SU-DHL-6 (cell line): Measurements from ENCODE around the gene TTI1.

ENCODE experiments used
- H2AFZ ChIP-seq: fragments of 200-600 bp; sonication (generic); 2 replicates; pipeline ENCODE4 v1.6.1; 2014; ENCODE audit warnings: low read depth, mild to moderate bottlenecking, moderate library complexity, mixed read lengths, antibody characterized with exemption, low read length; ENCODE audit not compliant: severe bottlenecking
- H3F3A ChIP-seq: fragments of 200-600 bp; shearing (Covaris generic); 2 replicates; pipeline ENCODE4 v1.6.0; 2016; ENCODE audit warnings: antibody characterized with exemption, mild to moderate bottlenecking; ENCODE audit not compliant: insufficient read depth
- H3K27ac ChIP-seq: fragments of 200-600 bp; sonication (generic); 2 replicates; pipeline ENCODE4 v1.5.1; 2016; ENCODE audit warnings: low read depth, mild to moderate bottlenecking, low read length, moderate library complexity, mixed read lengths
- H3K27me3 ChIP-seq: fragments of 200-600 bp; sonication (generic), shearing (Covaris generic); 2 replicates; pipeline ENCODE4 v1.6.0; 2014; ENCODE audit warnings: mild to moderate bottlenecking, low read length
- H3K36me3 ChIP-seq: fragments of 200-600 bp; sonication (generic); 2 replicates; pipeline ENCODE4 v1.6.1; 2014; ENCODE audit warnings: mild to moderate bottlenecking, low read length, mixed read lengths
- H3K4me2 ChIP-seq: fragments of 300-600, 200-600 bp; shearing (Covaris generic), sonication (generic); 2 replicates; pipeline ENCODE4 v1.6.0; 2014; ENCODE audit warnings: low read length, low read depth, mild to moderate bottlenecking; ENCODE audit not compliant: poor library complexity, severe bottlenecking
- H3K4me3 ChIP-seq: fragments of 200-600 bp; sonication (generic); 2 replicates; pipeline ENCODE4 v1.5.1; 2014; ENCODE audit warnings: antibody characterized with exemption, low read length, mild to moderate bottlenecking, mixed read lengths; ENCODE audit not compliant: insufficient read depth, poor library complexity, severe bottlenecking
- H3K79me2 ChIP-seq: fragments of 200-600 bp; sonication (generic); 2 replicates; pipeline ENCODE4 v1.6.1; 2014; ENCODE audit warnings: mild to moderate bottlenecking, low read length, moderate library complexity; ENCODE audit not compliant: insufficient read depth
- H3K9ac ChIP-seq: fragments of 200-600 bp; sonication (generic); 2 replicates; pipeline ENCODE4 v1.7.0; 2014; ENCODE audit warnings: mild to moderate bottlenecking, low read length
- H3K9me2 ChIP-seq: fragments of 200-600 bp; sonication (generic); replicated peaks from 2 replicates; pipeline ENCODE4 v1.6.1; 2014; ENCODE audit warnings: low read length; ENCODE audit not compliant: insufficient read depth
- H3K9me3 ChIP-seq: fragments of 200-600 bp; sonication (generic); 2 replicates; pipeline ENCODE4 v1.6.1; 2014; ENCODE audit warnings: low read length, mixed read lengths; ENCODE audit not compliant: insufficient read depth
- H4K20me1 ChIP-seq: fragments of 200-600 bp; sonication (generic); 2 replicates; pipeline ENCODE4 v1.6.1; 2014; ENCODE audit warnings: low read depth, mild to moderate bottlenecking, antibody characterized with exemption, low read length, moderate library complexity, mixed read lengths
- CTCF ChIP-seq: fragments of 200-600 bp; sonication (generic); IDR thresholded peaks from one replicate; pipeline ENCODE4 v1.5.1; 2017; ENCODE audit warnings: antibody characterized with exemption, mild to moderate bottlenecking, low read length, moderate library complexity; ENCODE audit not compliant: insufficient read depth, poor library complexity, severe bottlenecking
- EZH2phosphoT487 ChIP-seq: fragments of 200-600 bp; sonication (generic), shearing (Covaris generic); conservative IDR thresholded peaks from 2 replicates; pipeline ENCODE4 v1.6.1; 2018; ENCODE audit warnings: mild to moderate bottlenecking, antibody characterized with exemption, low read length, moderate library complexity, mixed read lengths

TTI1 gene

GRCh38 chr20:38079353-38079752 lies 46.1 kb upstream of the TTI1 start:
- H3K27me3 ChIP-seq, result no peaks in the 10 kb centered on the region
- no peak overlapping the region for H3K27ac ChIP-seq
- TF ChIP-seq CTCF (no peak), EZH2phosphoT487 (no peak)
- H3K9me2 ChIP-seq, result no peaks in the 10 kb centered on the region
- no peak overlapping the region for H2AFZ ChIP-seq
- no peaks in the 10 kb centered on the region for H3F3A ChIP-seq
- H3K4me3 ChIP-seq, result no peak overlapping the region
- H3K4me2 ChIP-seq, result no peak overlapping the region
- no peak overlapping the region for H3K9ac ChIP-seq
- H3K36me3 ChIP-seq, result peaks cover 19% of the 10 kb centered on the region
- peaks cover 3% of the 10 kb centered on the region; the same call in 1 of the 2 replicates for H4K20me1 ChIP-seq
- peaks cover 26% of the 10 kb centered on the region; the same call in 1 of the 2 replicates for H3K79me2 ChIP-seq
- H3K9me3 ChIP-seq, result no peaks in the 10 kb centered on the region

DNA sequence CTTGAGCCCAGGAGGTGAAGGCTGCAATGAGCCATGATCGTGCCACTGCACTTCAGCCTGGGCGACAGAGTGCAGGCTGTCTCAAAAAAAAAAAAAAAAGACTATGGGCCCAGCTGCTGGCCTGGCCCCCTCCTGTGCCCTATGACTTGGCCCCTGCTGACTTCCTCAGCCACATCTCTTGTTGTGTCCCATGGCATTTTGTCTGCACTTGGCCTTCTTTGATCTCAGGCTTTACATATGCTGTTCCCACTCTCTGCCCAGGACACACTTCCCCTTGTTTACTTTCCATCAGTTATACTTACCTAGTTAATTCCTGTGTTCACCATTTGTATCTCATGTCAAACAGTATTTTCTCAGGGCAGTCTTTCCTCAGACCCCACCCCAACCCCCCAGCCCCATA lies 44.8 kb upstream of the TTI1 start:
- peaks cover 19% of the 10 kb centered on the region for H3K36me3 ChIP-seq
- H3K9me3 ChIP-seq, result no peaks in the 10 kb centered on the region
- H3K4me3 ChIP-seq, result no peak overlapping the region
- no peaks in the 10 kb centered on the region for H3K9me2 ChIP-seq
- no peaks in the 10 kb centered on the region for H3F3A ChIP-seq
- no peaks in the 10 kb centered on the region for H3K27me3 ChIP-seq
- H3K79me2 ChIP-seq, result peaks cover 30% of the 10 kb centered on the region; the same call in 1 of the 2 replicates
- no peak for TF ChIP-seq CTCF
- no peak overlapping the region for H3K4me2 ChIP-seq
- peaks cover 3% of the 10 kb centered on the region; the same call in 1 of the 2 replicates for H4K20me1 ChIP-seq
- no peak overlapping the region for H2AFZ ChIP-seq
- no peak overlapping the region for H3K27ac ChIP-seq
- no peak overlapping the region for H3K9ac ChIP-seq

- no peaks in the 10 kb centered on the region for H3K9me2 ChIP-seq
- peaks cover 3% of the 10 kb centered on the region; the same call in 1 of the 2 replicates for H4K20me1 ChIP-seq
- H3K9me3 ChIP-seq, result no peaks in the 10 kb centered on the region
- H3K4me3 ChIP-seq, result no peak overlapping the region
- no peak overlapping the region for H2AFZ ChIP-seq
- H3K79me2 ChIP-seq, result peaks cover 26% of the 10 kb centered on the region; the same call in 1 of the 2 replicates
- no peak overlapping the region for H3K9ac ChIP-seq
- H3F3A ChIP-seq, result no peaks in the 10 kb centered on the region
- TF ChIP-seq CTCF (no peak), EZH2phosphoT487 (no peak)
- no peaks in the 10 kb centered on the region for H3K27me3 ChIP-seq
- no peak overlapping the region for H3K4me2 ChIP-seq
- peaks cover 21% of the 10 kb centered on the region for H3K36me3 ChIP-seq
- no peak overlapping the region for H3K27ac ChIP-seq
Measured at GRCh38 chr20:38076548-38076947, 43.3 kb upstream of the TTI1 start.
